B cell (primary cell): ENCODE results near the gene BMP10. TPM values are rescaled to one million over a fixed set of nuclear protein-coding genes. Genes with fewer than 3 reads are reported as not detected.

ENCODE experiments used
- ATAC-seq: fragments of 200-7000 bp; cut with Tn5 transposase; one replicate; pipeline ENCODE4 v1.10.0; 2021; ENCODE audit warnings: low read depth, mild to moderate bottlenecking, moderate number of reproducible peaks, moderate library complexity
- CTCF ChIA-PET: fragments of 350-600 bp; sonication (Branson Sonifier 250); formaldehyde crosslinking; loops from one replicate; lab custom pipeline; 2021; ENCODE audit warnings: antibody characterized with exemption, inconsistent platforms; lab: Charles Lee
- POLR2A ChIA-PET: fragments of 350-600 bp; sonication (Branson Sonifier 250); formaldehyde crosslinking; loops from one replicate; lab custom pipeline; 2021; ENCODE audit warnings: antibody characterized with exemption; lab: Charles Lee
- DNase-seq: peaks from one replicate; pipeline ENCODE4 v3.0.0; 2013
- H2AFZ ChIP-seq: 2 replicates; pipeline ENCODE4 v1.6.1; 2012; ENCODE audit warnings: mild to moderate bottlenecking, low read depth, low read length; ENCODE audit not compliant: insufficient read depth, poor library complexity, severe bottlenecking
- H3K27ac ChIP-seq, 2 donors: 1 replicate in 1 of 2; 2 replicates in 1 of 2; pipeline ENCODE4 v1.5.1; 2012 to 2013; ENCODE audit warnings: low read length in 2 of 2, mild to moderate bottlenecking in 2 of 2, moderate library complexity in 1 of 2
- H3K27me3 ChIP-seq, 4 experiments: fragments of 200-600 bp in 1 of 4; sonication (generic) in 1 of 4; replicated peaks in 1 of 4; 1 replicate in 2 of 4; 2 replicates in 2 of 4; pipeline versions ENCODE4 v1.6.1 to v1.7.0; 2013 to 2016; ENCODE audit warnings: low read length in 3 of 4, mild to moderate bottlenecking in 2 of 4, mixed read lengths in 1 of 4, moderate library complexity in 1 of 4; ENCODE audit not compliant: insufficient read depth in 4 of 4, control insufficient read depth in 3 of 4; ENCODE audit errors: control extremely low read depth in 1 of 4
- H3K36me3 ChIP-seq, 2 experiments: replicated peaks in 1 of 2; 1 replicate in 1 of 2; 2 replicates in 1 of 2; pipeline versions ENCODE4 v1.6.1 to v1.7.1; 2013; ENCODE audit warnings: low read length in 1 of 2; ENCODE audit not compliant: insufficient read depth in 2 of 2, control insufficient read depth in 1 of 2; ENCODE audit errors: control extremely low read depth in 1 of 2, extremely low read depth in 1 of 2
- H3K4me1 ChIP-seq, 2 donors: fragments of 200-600 bp in 1 of 2; sonication (generic) in 1 of 2; 1 replicate in 1 of 2; 2 replicates in 1 of 2; pipeline versions ENCODE4 v1.5.1 to v1.6.1; 2013 to 2017; ENCODE audit warnings: low read length in 2 of 2; ENCODE audit not compliant: control insufficient read depth in 2 of 2, insufficient read depth in 2 of 2
- H3K4me2 ChIP-seq: replicated peaks from 2 replicates; pipeline ENCODE3; 2012; ENCODE audit warnings: mild to moderate bottlenecking, low read depth, low read length; ENCODE audit not compliant: poor library complexity, severe bottlenecking
- H3K4me3 ChIP-seq, 5 experiments: fragments of 200-600 bp in 1 of 5; sonication (generic) in 1 of 5; 1 replicate in 3 of 5; 2 replicates in 2 of 5; pipeline versions ENCODE4 v1.5.1 to v1.7.0; 2011 to 2016; ENCODE audit warnings: low read length in 4 of 5, mild to moderate bottlenecking in 4 of 5, low read depth in 2 of 5, control low read depth in 1 of 5, moderate library complexity in 1 of 5; ENCODE audit not compliant: insufficient read depth in 1 of 5; ENCODE audit errors: control extremely low read depth in 1 of 5, extremely low read depth in 1 of 5
- H3K79me2 ChIP-seq: fragments of 200-600 bp; sonication (generic); one replicate; pipeline ENCODE4 v1.6.0; 2016; ENCODE audit warnings: low read length; ENCODE audit not compliant: control insufficient read depth, insufficient read depth
- H3K9ac ChIP-seq: fragments of 200-600 bp; sonication (generic); 2 replicates; pipeline ENCODE4 v1.6.1; 2017; ENCODE audit warnings: mild to moderate bottlenecking, low read length, moderate library complexity
- H3K9me3 ChIP-seq, 3 donors: one replicate each; pipeline versions ENCODE4 v1.6.1 to v1.7.1; 2013; ENCODE audit warnings: low read length in 2 of 3; ENCODE audit not compliant: control insufficient read depth in 2 of 3, insufficient read depth in 1 of 3; ENCODE audit errors: control extremely low read depth in 1 of 3
- H4K20me1 ChIP-seq: 2 replicates; pipeline ENCODE4 v1.6.0; 2012; ENCODE audit warnings: mild to moderate bottlenecking, low read length; ENCODE audit not compliant: insufficient read depth, control insufficient read depth, poor library complexity, severe bottlenecking
- H3K27ac Mint-ChIP-seq: one replicate; pipeline ENCODE4 v1.8.0; 2021; ENCODE audit warnings: mixed read lengths
- H3K27me3 Mint-ChIP-seq: one replicate; pipeline ENCODE4 v1.8.0; 2021; ENCODE audit warnings: mixed read lengths
- H3K4me1 Mint-ChIP-seq: one replicate; pipeline ENCODE4 v1.8.0; 2021; ENCODE audit warnings: mixed read lengths
- H3K4me3 Mint-ChIP-seq: one replicate; pipeline ENCODE4 v1.8.0; 2021; ENCODE audit warnings: mixed read lengths
- H3K9me3 Mint-ChIP-seq: one replicate; pipeline ENCODE4 v1.8.0; 2022; ENCODE audit warnings: mixed read lengths; ENCODE audit not compliant: insufficient read depth
- CTCF ChIP-seq: fragments of 200-600 bp; IDR thresholded peaks from one replicate; pipeline ENCODE4 v1.8.0; 2022; ENCODE audit warnings: antibody characterized with exemption, mild to moderate bottlenecking
- EZH2 ChIP-seq: IDR thresholded peaks from 2 replicates; pipeline ENCODE4 v1.6.1; 2012; ENCODE audit warnings: borderline replicate concordance, low read depth, mild to moderate bottlenecking, moderate library complexity, low read length; ENCODE audit not compliant: insufficient read depth, poor library complexity, severe bottlenecking
- WGBS: methylation state at CpG from one replicate; pipeline ENCODE4 v1.1.5; 2013; ENCODE audit warnings: missing lambda C conversion rate; ENCODE audit not compliant: insufficient coverage; 5-methylcytosine and 5-hydroxymethylcytosine counted together
- intact Hi-C: fragments of 100-400 bp; cut with micrococcal nuclease; formaldehyde crosslinking; loops from one replicate; pipeline ENCODE4 v1.10.0; 2022
- polyA plus RNA-seq: library from polyadenylated mRNA; depleted of rRNA; stranded (reverse); fragments of >200 nt; gene quantifications from 2 replicates; pipeline ENCODE4 v1.2.3, GENCODE V29; 2012
- total RNA-seq, 2 donors: library from RNA; stranded (reverse); fragments of 120-200 nt in 1 of 2; gene quantifications; 1 replicate in 1 of 2; 2 replicates in 1 of 2; pipeline versions ENCODE4 v1.2.3 to v1.2.4, GENCODE V29; 2013 to 2022

BMP10 gene
- total and polyA plus RNA-seq, 2 donors (not counting 1 experiment from before 2014, with no cell fraction given), result not detected

- H3K27me3 ChIP-seq, result no peaks in the 10 kb centered on the region
- ATAC-seq (no peak), DNase-seq (no peak)
- no peaks in the 10 kb centered on the region for H3K9me3 ChIP-seq
- Mint-ChIP-seq H3K27me3 (no peaks in the 10 kb centered on the region), H3K27ac (no peak overlapping the region), H3K4me1 (peaks cover 17% of the 10 kb centered on the region), H3K4me3 (no peak overlapping the region), H3K9me3 (no peaks in the 10 kb centered on the region)
- H3K4me3 ChIP-seq, result no peak overlapping the region
- H4K20me1 ChIP-seq, result no peaks in the 10 kb centered on the region
- no peaks in the 10 kb centered on the region for H3K36me3 ChIP-seq
- no peak overlapping the region for H3K27ac ChIP-seq
- H3K79me2 ChIP-seq, result no peaks in the 10 kb centered on the region
- CTCF ChIA-PET, result interaction anchor here (0.7 kb wide), 1 partner anchor 152 kb away, joined by 3 read pairs; no protein-coding TSS in a partner anchor
- intact Hi-C loops, result no loop called here
- peaks cover 12% of the 10 kb centered on the region in 2 donors for H3K4me1 ChIP-seq
- POLR2A ChIA-PET, result no interaction called here
- no peak overlapping the region for H3K9ac ChIP-seq
- TF ChIP-seq CTCF (no peak), EZH2 (no peak)
- H3K4me2 ChIP-seq, result no peak overlapping the region
- no peak overlapping the region for H2AFZ ChIP-seq
Observed at GRCh38 chr2:68861330-68861729, 9.9 kb downstream of the BMP10 start.

- no peaks in the 10 kb centered on the region for H3K27me3 Mint-ChIP-seq
- Histone ChIP-seq H3K36me3 (no peaks in the 10 kb centered on the region), H3K27me3 (no peaks in the 10 kb centered on the region), H3K9me3 (no peaks in the 10 kb centered on the region), H2AFZ (no peak overlapping the region), H3K4me3 (no peak overlapping the region), H3K4me2 (no peak overlapping the region), H3K27ac (no peak overlapping the region), H3K79me2 (no peaks in the 10 kb centered on the region), H3K9ac (no peak overlapping the region), H4K20me1 (no peaks in the 10 kb centered on the region), H3K4me1 (peaks cover 12% of the 10 kb centered on the region in 2 donors)
- ChIA-PET CTCF (interaction anchor here (1.0 kb wide), 1 partner anchor 22 kb away, joined by 3 read pairs; no protein-coding TSS in a partner anchor), POLR2A (interaction anchor here (0.7 kb wide), 1 partner anchor 84 kb away, joined by 3 read pairs; no protein-coding TSS in a partner anchor)
- ATAC-seq (no peak), DNase-seq (no peak)
- H3K9me3 Mint-ChIP-seq, result no peaks in the 10 kb centered on the region
- peaks cover 17% of the 10 kb centered on the region for H3K4me1 Mint-ChIP-seq
- TF ChIP-seq CTCF (no peak), EZH2 (no peak)
- WGBS, result 100% methylated on average over 2 of the region's 3 CpGs
- intact Hi-C loops, result no loop called here
- no peak overlapping the region for H3K27ac Mint-ChIP-seq
- H3K4me3 Mint-ChIP-seq, result no peak overlapping the region
Observed at GRCh38 chr2:68860111-68860510, 11.1 kb downstream of the BMP10 start.
